Nephron (organoid): ENCODE data around the gene IKZF1.
"Not testable (repeated sequence)": the region's sequence is repeated elsewhere in the genome, so short reads cannot be mapped to it uniquely, and the experiment has no call there.

Source experiments
- H3K27ac Mint-ChIP-seq, 3 experiments: 2 replicates each; pipeline ENCODE4 v1.8.0; 2020; ENCODE audit warnings: mixed read lengths in 3 of 3, mild to moderate bottlenecking in 2 of 3, moderate library complexity in 1 of 3
- H3K27me3 Mint-ChIP-seq: 2 replicates; pipeline ENCODE4 v1.8.0; 2021; ENCODE audit warnings: low read depth, mild to moderate bottlenecking, moderate library complexity, mixed read lengths
- H3K36me3 Mint-ChIP-seq: 2 replicates; pipeline ENCODE4 v1.8.0; 2020; ENCODE audit warnings: low read depth, mixed read lengths
- H3K4me1 Mint-ChIP-seq: 2 replicates; pipeline ENCODE4 v1.8.0; 2020; ENCODE audit warnings: mixed read lengths
- H3K4me3 Mint-ChIP-seq, 3 experiments: 2 replicates each; pipeline ENCODE4 v1.8.0; 2020; ENCODE audit warnings: mild to moderate bottlenecking in 3 of 3, mixed read lengths in 3 of 3, moderate library complexity in 2 of 3
- H3K9me3 Mint-ChIP-seq: 2 replicates; pipeline ENCODE4 v1.8.0; 2020; ENCODE audit warnings: mixed read lengths
- CTCF ChIP-seq, 3 experiments: fragments of 200-600 bp; sonication (generic); IDR thresholded peaks; one replicate each; pipeline ENCODE4 v1.5.0; 2021; ENCODE audit warnings: antibody characterized with exemption in 3 of 3; ENCODE audit not compliant: unreplicated experiment in 3 of 3

The IKZF1 gene

GRCh38 chr7:50334341-50334994 lies 30.0 kb downstream of the IKZF1 start:
- Mint-ChIP-seq H3K9me3 (no peaks in the 10 kb centered on the region), H3K36me3 (no peaks in the 10 kb centered on the region), H3K27me3 (peaks cover 12% of the 10 kb centered on the region), H3K27ac (no peak overlapping the region), H3K4me3 (no peak overlapping the region), H3K4me1 (no peaks in the 10 kb centered on the region)
- no peak for TF ChIP-seq CTCF (IDR thresholded peaks at IDR 0.05; ENCODE audit: unreplicated experiment in 3 of 3)

- no peak for TF ChIP-seq CTCF (IDR thresholded peaks at IDR 0.05; ENCODE audit: unreplicated experiment in 3 of 3)
- Mint-ChIP-seq H3K4me3 (no peak overlapping the region), H3K9me3 (no peaks in the 10 kb centered on the region), H3K4me1 (no peaks in the 10 kb centered on the region), H3K27ac (no peak overlapping the region), H3K27me3 (peaks cover 12% of the 10 kb centered on the region), H3K36me3 (no peaks in the 10 kb centered on the region)
These were observed 30.8 kb downstream of the IKZF1 start for GRCh38 chr7:50335230-50335794.

GRCh38 chr7:50335795-50336754 lies 31.6 kb downstream of the IKZF1 start:
- Mint-ChIP-seq H3K4me3 (no peak overlapping the region), H3K4me1 (no peaks in the 10 kb centered on the region), H3K36me3 (no peaks in the 10 kb centered on the region), H3K27me3 (peaks cover 11% of the 10 kb centered on the region), H3K27ac (no peak overlapping the region), H3K9me3 (no peaks in the 10 kb centered on the region)
- no peak for TF ChIP-seq CTCF (IDR thresholded peaks at IDR 0.05; ENCODE audit: unreplicated experiment in 3 of 3)

- TF ChIP-seq CTCF (IDR thresholded peaks at IDR 0.05; ENCODE audit: unreplicated experiment in 3 of 3): no peak
- H3K4me1 Mint-ChIP-seq: no peaks in the 10 kb centered on the region
- no peak overlapping the region for H3K4me3 Mint-ChIP-seq
- no peak overlapping the region for H3K27ac Mint-ChIP-seq
- no peaks in the 10 kb centered on the region for H3K9me3 Mint-ChIP-seq
- H3K27me3 Mint-ChIP-seq: peaks cover 9% of the 10 kb centered on the region
- H3K36me3 Mint-ChIP-seq: no peaks in the 10 kb centered on the region
These were observed 32.6 kb downstream of the IKZF1 start for GRCh38 chr7:50336894-50337703.

GRCh38 chr7:50339472-50339871 lies 35.0 kb downstream of the IKZF1 start:
- H3K27ac Mint-ChIP-seq, H3K27me3 Mint-ChIP-seq, H3K9me3 Mint-ChIP-seq, H3K4me1 Mint-ChIP-seq, H3K36me3 Mint-ChIP-seq, H3K4me3 Mint-ChIP-seq: not testable (repeated sequence)
